Kidney (tissue), 14 donors: Measurements from ENCODE around the gene CPM. TPM values are rescaled to one million over a fixed set of nuclear protein-coding genes. Genes with fewer than 3 reads are reported as not detected.
A peak's percentile ranks its signal among the peaks of the same experiment; 100 is the strongest.

Source experiments
- DNase-seq, 5 donors: peaks; one replicate each; pipeline ENCODE4 v3.0.0-alpha.2; 2013 to 2020
- FAIRE-seq: peaks from 2 replicates; lab custom pipeline; 2012; peaks lifted over from hg19 to GRCh38; lab: Jason Lieb, UNC
- H3K27ac ChIP-seq, 2 donors: one replicate each; pipeline ENCODE4 v1.7.0; 2013; ENCODE audit warnings: low read depth in 2 of 2, low read length in 2 of 2, inconsistent platforms in 1 of 2
- H3K27me3 ChIP-seq: one replicate; pipeline ENCODE4 v1.7.1; 2013; ENCODE audit warnings: low read length, inconsistent platforms; ENCODE audit not compliant: control insufficient read depth, insufficient read depth
- H3K36me3 ChIP-seq, 3 donors: one replicate each; pipeline versions ENCODE4 v1.7.0 to v1.7.1; 2013; ENCODE audit warnings: low read length in 3 of 3, control low read depth in 1 of 3, inconsistent platforms in 1 of 3; ENCODE audit not compliant: insufficient read depth in 3 of 3, control insufficient read depth in 2 of 3
- H3K4me1 ChIP-seq, 3 donors: one replicate each; pipeline versions ENCODE4 v1.7.0 to v1.7.1; 2013; ENCODE audit warnings: low read length in 3 of 3, inconsistent platforms in 1 of 3, low read depth in 1 of 3; ENCODE audit not compliant: control insufficient read depth in 2 of 3, insufficient read depth in 2 of 3
- H3K4me3 ChIP-seq, 3 donors: one replicate each; pipeline versions ENCODE4 v1.7.0 to v1.8.1; 2013; ENCODE audit warnings: low read length in 3 of 3, control low read depth in 1 of 3, inconsistent platforms in 1 of 3
- H3K9ac ChIP-seq, 3 donors: one replicate each; pipeline versions ENCODE4 v1.7.0 to v1.7.1; 2013; ENCODE audit warnings: low read length in 3 of 3, control low read depth in 1 of 3, inconsistent platforms in 1 of 3
- H3K9me3 ChIP-seq, 3 donors: one replicate each; pipeline versions ENCODE4 v1.7.0 to v1.7.1; 2013; ENCODE audit warnings: low read length in 3 of 3, control low read depth in 1 of 3, inconsistent platforms in 1 of 3; ENCODE audit not compliant: control insufficient read depth in 2 of 3, insufficient read depth in 1 of 3
- intact Hi-C: fragments of 100-400 bp; cut with DNase I; formaldehyde crosslinking; loops from one replicate; pipeline ENCODE4 v1.11.1; 2022
- polyA plus RNA-seq: library from polyadenylated mRNA; stranded (reverse); fragments of 350-450 nt; fragmentation: Illumina TruSeq; extraction: RNeasy Lipid Tissue Mini Kit (QIAGEN cat#74804); gene quantifications from one replicate; pipeline ENCODE4 v1.2.3, GENCODE V29; 2014; ENCODE audit warnings: low read depth, low replicate concordance; ENCODE audit not compliant: insufficient read depth
- total RNA-seq: library from RNA; stranded (reverse); fragmentation: NEBNext Ultra II Directional; extraction: Animal tissue kit (Norgen Biotek cat#: 25700); gene quantifications from one replicate; pipeline ENCODE4 v1.2.1, GENCODE V29; 2021
- TF ChIP-seq, protein P1 (sequence below): IDR thresholded peaks from 3 replicates; pipeline ENCODE4 v1.5.1; 2012; ENCODE audit warnings: mild to moderate bottlenecking, moderate library complexity, borderline replicate concordance; ENCODE audit not compliant: insufficient read depth; ENCODE audit errors: extremely low read depth
- donor health status: control.
- donor health status: control.
- donor health status: control.
- donor health status: control.
- donor health status: control.
- donor health status: DM: yes; HTN: yes; CAD: no.
- donor health status: Normal renal cell carcinoma (clear cell type).

CPM gene
- total and polyA plus RNA-seq, 2 donors from 2014 or later, result 35.7 to 144 TPM

DNA sequence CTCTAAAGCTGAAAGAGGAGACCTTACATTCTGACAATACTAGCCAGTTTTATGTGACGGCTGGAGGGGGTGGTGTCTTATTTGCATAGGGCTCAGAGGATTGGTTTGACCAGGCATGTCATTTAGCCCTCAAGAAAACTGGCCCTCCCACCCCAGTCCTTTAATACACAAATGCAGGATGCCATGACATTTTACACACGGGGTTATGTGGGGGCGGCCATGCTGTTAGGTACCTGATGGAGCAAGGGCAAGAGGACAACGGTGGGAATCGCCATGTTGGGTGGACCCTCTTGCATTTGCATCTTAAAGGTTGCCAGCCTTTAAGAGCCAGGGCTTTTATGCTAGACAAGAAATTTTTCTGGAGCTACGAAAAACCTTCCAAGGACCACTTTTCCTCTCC is 101.7 kb downstream of the CPM start:
- peaks cover 0 to 20% (median 6%) of the 10 kb centered on the region in 3 donors for H3K36me3 ChIP-seq
- H3K4me1 ChIP-seq, result no peaks in the 10 kb centered on the region
- FAIRE-seq, result no peak
- no peak overlapping the region for H3K27ac ChIP-seq
- no peak overlapping the region for H3K9ac ChIP-seq
- no peaks in the 10 kb centered on the region for H3K9me3 ChIP-seq
- no peaks in the 10 kb centered on the region for H3K27me3 ChIP-seq
- H3K4me3 ChIP-seq, result no peak overlapping the region
- TF ChIP-seq, protein P1, sequence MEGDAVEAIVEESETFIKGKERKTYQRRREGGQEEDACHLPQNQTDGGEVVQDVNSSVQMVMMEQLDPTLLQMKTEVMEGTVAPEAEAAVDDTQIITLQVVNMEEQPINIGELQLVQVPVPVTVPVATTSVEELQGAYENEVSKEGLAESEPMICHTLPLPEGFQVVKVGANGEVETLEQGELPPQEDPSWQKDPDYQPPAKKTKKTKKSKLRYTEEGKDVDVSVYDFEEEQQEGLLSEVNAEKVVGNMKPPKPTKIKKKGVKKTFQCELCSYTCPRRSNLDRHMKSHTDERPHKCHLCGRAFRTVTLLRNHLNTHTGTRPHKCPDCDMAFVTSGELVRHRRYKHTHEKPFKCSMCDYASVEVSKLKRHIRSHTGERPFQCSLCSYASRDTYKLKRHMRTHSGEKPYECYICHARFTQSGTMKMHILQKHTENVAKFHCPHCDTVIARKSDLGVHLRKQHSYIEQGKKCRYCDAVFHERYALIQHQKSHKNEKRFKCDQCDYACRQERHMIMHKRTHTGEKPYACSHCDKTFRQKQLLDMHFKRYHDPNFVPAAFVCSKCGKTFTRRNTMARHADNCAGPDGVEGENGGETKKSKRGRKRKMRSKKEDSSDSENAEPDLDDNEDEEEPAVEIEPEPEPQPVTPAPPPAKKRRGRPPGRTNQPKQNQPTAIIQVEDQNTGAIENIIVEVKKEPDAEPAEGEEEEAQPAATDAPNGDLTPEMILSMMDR, result no peak
- DNase-seq, result peak in 1 of 5 donors; percentile 12
- intact Hi-C loops, result no loop called here

DNA sequence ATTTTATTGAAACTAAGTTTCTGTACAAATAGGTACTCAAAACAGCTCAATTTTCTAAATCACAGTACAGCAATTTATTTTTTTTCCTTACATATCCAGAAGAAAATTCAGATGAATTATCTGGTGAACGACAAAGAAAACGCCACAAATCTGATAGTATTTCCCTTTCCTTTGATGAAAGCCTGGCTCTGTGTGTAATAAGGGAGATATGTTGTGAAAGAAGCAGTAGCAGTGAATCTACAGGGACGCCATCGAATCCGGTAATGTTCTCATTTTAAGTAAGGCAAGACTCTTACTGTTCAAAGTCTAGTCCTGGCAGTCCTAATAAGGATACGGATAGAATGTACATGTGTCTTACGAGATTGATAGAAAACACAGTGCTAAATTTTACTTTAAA is 104.3 kb downstream of the CPM start:
- DNase-seq, result no peak
- TF ChIP-seq, protein P1, result no peak
- Histone ChIP-seq H3K27ac (no peak overlapping the region), H3K9ac (no peak overlapping the region), H3K9me3 (no peaks in the 10 kb centered on the region), H3K36me3 (peaks cover 6 to 37% (median 6%) of the 10 kb centered on the region in 3 donors), H3K4me1 (no peaks in the 10 kb centered on the region), H3K27me3 (no peaks in the 10 kb centered on the region), H3K4me3 (no peak overlapping the region)
- no peak for FAIRE-seq
- intact Hi-C loops, result no loop called here

GRCh38 chr12:68827895-68828671 is 104.9 kb downstream of the CPM start:
- no peak for DNase-seq
- Histone ChIP-seq H3K4me3 (no peak overlapping the region), H3K9ac (no peak overlapping the region), H3K9me3 (no peaks in the 10 kb centered on the region), H3K36me3 (peaks cover 6 to 39% (median 7%) of the 10 kb centered on the region in 3 donors), H3K27me3 (no peaks in the 10 kb centered on the region), H3K4me1 (no peaks in the 10 kb centered on the region), H3K27ac (no peak overlapping the region)
- intact Hi-C loops, result no loop called here
- no peak for FAIRE-seq
- TF ChIP-seq, protein P1, result no peak
